KMS-11 (cell line): ENCODE results near the gene RAB7B.

ENCODE experiments used
- H2AFZ ChIP-seq: fragments of 200-600 bp; sonication (generic); 2 replicates; pipeline ENCODE4 v1.6.1; 2016; ENCODE audit warnings: antibody characterized with exemption, mixed run types, low read depth
- H3K27ac ChIP-seq: fragments of 200-600 bp; sonication (generic); 2 replicates; pipeline ENCODE4 v1.6.1; 2016; ENCODE audit warnings: mild to moderate bottlenecking, mixed run types
- H3K27me3 ChIP-seq: fragments of 200-600 bp; sonication (generic); 2 replicates; pipeline ENCODE4 v1.6.1; 2017; ENCODE audit warnings: mild to moderate bottlenecking, low read depth, mixed run types, moderate library complexity; ENCODE audit not compliant: insufficient read depth
- H3K36me3 ChIP-seq: fragments of 200-600 bp; sonication (generic); 2 replicates; pipeline ENCODE4 v1.6.1; 2017; ENCODE audit warnings: mild to moderate bottlenecking, mixed run types; ENCODE audit not compliant: insufficient read depth
- H3K4me1 ChIP-seq: fragments of 200-600 bp; sonication (generic); 2 replicates; pipeline ENCODE4 v1.6.1; 2016; ENCODE audit warnings: mild to moderate bottlenecking, low read depth, mixed run types; ENCODE audit not compliant: poor library complexity, severe bottlenecking
- H3K4me2 ChIP-seq: fragments of 200-600 bp; sonication (generic); 2 replicates; pipeline ENCODE4 v1.7.0; 2016; ENCODE audit warnings: mild to moderate bottlenecking, mixed run types
- H3K4me3 ChIP-seq: fragments of 200-600 bp; sonication (generic); IDR thresholded peaks from 2 replicates; pipeline ENCODE4 v1.6.1; 2017; ENCODE audit warnings: low read depth, low read length, mixed read lengths; ENCODE audit not compliant: insufficient read depth
- H3K79me2 ChIP-seq: fragments of 200-600 bp; sonication (generic); 2 replicates; pipeline ENCODE4 v1.6.1; 2016; ENCODE audit warnings: low read depth, mixed run types; ENCODE audit not compliant: insufficient read depth
- H3K9ac ChIP-seq: fragments of 200-600 bp; sonication (generic); 2 replicates; pipeline ENCODE4 v1.6.1; 2016; ENCODE audit warnings: mild to moderate bottlenecking, mixed run types
- H4K20me1 ChIP-seq: fragments of 200-600 bp; sonication (generic); 2 replicates; pipeline ENCODE4 v1.6.1; 2016; ENCODE audit warnings: mild to moderate bottlenecking, mixed run types; ENCODE audit not compliant: insufficient read depth
- CTCF ChIP-seq: fragments of 200-600 bp; sonication (generic); conservative IDR thresholded peaks from 2 replicates; pipeline ENCODE4 v1.6.1; 2017; ENCODE audit warnings: low read depth, mild to moderate bottlenecking, antibody characterized with exemption, low read length, moderate library complexity, mixed read lengths

RAB7B gene

GRCh38 chr1:206010060-206010459 is 6.9 kb upstream of the RAB7B start:
- Histone ChIP-seq H3K27me3 (no peaks in the 10 kb centered on the region), H3K27ac (no peak overlapping the region), H4K20me1 (no peaks in the 10 kb centered on the region), H3K36me3 (no peaks in the 10 kb centered on the region), H2AFZ (no peak overlapping the region), H3K9ac (no peak overlapping the region), H3K79me2 (no peaks in the 10 kb centered on the region), H3K4me1 (no peaks in the 10 kb centered on the region), H3K4me2 (no peak overlapping the region), H3K4me3 (no peak overlapping the region)
- TF ChIP-seq CTCF = no peak

- Histone ChIP-seq H3K4me3 (no peak overlapping the region), H3K79me2 (no peaks in the 10 kb centered on the region), H3K4me2 (no peak overlapping the region), H3K36me3 (no peaks in the 10 kb centered on the region), H3K27me3 (no peaks in the 10 kb centered on the region), H2AFZ (no peak overlapping the region), H3K4me1 (peaks cover 11% of the 10 kb centered on the region), H4K20me1 (no peaks in the 10 kb centered on the region), H3K9ac (no peak overlapping the region), H3K27ac (no peak overlapping the region)
- no peak for TF ChIP-seq CTCF
These were observed 3.8 kb upstream of the RAB7B start for GRCh38 chr1:206006946-206007345.

- Histone ChIP-seq H3K4me3 (no peak overlapping the region), H3K9ac (no peak overlapping the region), H3K36me3 (no peaks in the 10 kb centered on the region), H3K4me1 (peaks cover 11% of the 10 kb centered on the region), H3K27me3 (no peaks in the 10 kb centered on the region), H3K79me2 (no peaks in the 10 kb centered on the region), H2AFZ (no peak overlapping the region), H3K4me2 (no peak overlapping the region), H4K20me1 (no peaks in the 10 kb centered on the region), H3K27ac (no peak overlapping the region)
- TF ChIP-seq CTCF = no peak
These were observed 2.6 kb upstream of the RAB7B start for GRCh38 chr1:206005778-206006180.

- H2AFZ ChIP-seq = no peak overlapping the region
- no peaks in the 10 kb centered on the region for H3K27me3 ChIP-seq
- H3K9ac ChIP-seq = no peak overlapping the region
- no peak overlapping the region for H3K4me2 ChIP-seq
- no peaks in the 10 kb centered on the region for H4K20me1 ChIP-seq
- no peaks in the 10 kb centered on the region for H3K79me2 ChIP-seq
- no peak overlapping the region for H3K27ac ChIP-seq
- H3K4me1 ChIP-seq = peaks cover 11% of the 10 kb centered on the region
- no peaks in the 10 kb centered on the region for H3K36me3 ChIP-seq
- TF ChIP-seq CTCF = no peak
- no peak overlapping the region for H3K4me3 ChIP-seq
These were observed 2.0 kb upstream of the RAB7B start for GRCh38 chr1:206005234-206005633.
